Melanocyte of skin (primary cell): ENCODE measurements around the gene CCDC6. TPM values are rescaled to one million over a fixed set of nuclear protein-coding genes. Genes with fewer than 3 reads are reported as not detected.

Source experiments
- total RNA-seq, 2 donors: library from RNA; depleted of rRNA; stranded (reverse); fragments of >200 nt; gene quantifications; 2 replicates each; pipeline ENCODE4 v1.2.3, GENCODE V29; 2012

Gene CCDC6
- total RNA-seq: 10 to 100 TPM; 12.0 to 21.3 TPM

DNA sequence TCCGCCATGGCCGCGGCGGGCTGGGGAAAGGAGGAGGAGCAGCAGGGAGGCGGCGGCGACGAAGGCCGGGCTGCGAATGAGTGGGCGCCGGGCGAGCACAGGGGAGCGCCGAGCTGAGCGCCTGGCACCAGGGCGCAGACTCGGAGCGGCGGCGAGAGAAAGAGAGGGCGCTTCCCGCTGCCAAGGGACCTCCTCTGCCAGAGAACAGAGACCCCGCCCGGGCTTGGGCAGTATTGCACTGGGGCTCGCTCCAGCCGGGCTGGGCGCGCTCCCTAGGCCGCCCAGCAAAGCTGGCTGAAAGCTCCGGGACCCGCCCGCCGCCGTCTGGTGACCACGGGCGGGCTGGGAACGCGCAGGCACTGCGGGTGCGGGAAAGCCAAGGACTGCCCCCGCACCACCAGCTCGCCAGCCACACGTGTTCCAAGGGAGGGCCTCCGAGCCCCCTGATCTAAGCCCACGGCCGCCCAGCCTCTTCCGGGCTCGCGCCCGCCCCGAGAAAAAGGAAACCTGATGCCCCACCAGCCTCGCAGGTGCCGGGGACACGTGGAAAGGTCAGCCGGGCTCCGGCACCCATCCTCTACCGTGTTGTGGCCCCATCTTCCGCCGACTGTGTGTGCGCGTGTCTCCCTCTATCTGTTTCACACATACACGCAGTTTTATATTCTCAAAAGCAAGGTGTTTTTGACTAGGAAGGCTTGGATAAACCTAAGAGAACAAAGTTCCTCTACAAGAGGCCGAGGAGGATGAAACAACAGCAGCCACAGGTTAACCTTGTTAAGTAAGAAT, at the start of gene CCDC6:
CCDC6 (minus strand) TSS at position 140 of the 786 bp plus-strand sequence; CDS start at position 8, 132 bp downstream.

DNA sequence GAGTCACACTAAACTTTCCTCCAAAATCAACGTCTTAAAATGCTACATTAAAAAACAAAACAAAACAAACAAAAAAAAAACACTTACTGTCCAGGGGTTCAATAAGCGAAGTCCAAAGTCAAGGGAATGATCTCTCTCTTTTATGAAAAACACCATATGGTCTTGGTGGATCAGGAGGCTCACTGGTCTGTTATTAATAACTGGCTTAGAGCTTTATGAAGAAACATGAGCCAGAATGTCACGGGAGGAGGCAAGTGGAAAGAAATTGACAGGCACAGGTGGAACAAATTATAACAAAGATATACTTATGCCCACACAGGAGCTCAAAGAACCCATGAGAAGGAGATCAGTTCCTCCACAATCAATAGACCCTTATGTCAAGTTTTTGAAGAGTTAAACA, 153.1 kb downstream of the CCDC6 start, which contains the start of gene MRLN:
MRLN (minus strand) TSS at position 189 of the 400 bp plus-strand sequence.

Other genes with a start within 250 kb of the CCDC6 start
- gene SLC16A9, start 196.7 kb downstream of the CCDC6 start, total RNA-seq: not detected
- not detected for gene MRLN, start 153.1 kb downstream of the CCDC6 start, total RNA-seq